ENCODE data around the gene SCMH1.

Gene SCMH1

GRCh38 chr1:41158966-41159365 lies 83.1 kb downstream of the SCMH1 start:
- no peak for DNase-seq
- Histone ChIP-seq H3K4me3 (ENCODE audit: low read depth, low read length) (no peak overlapping the region), H3K27me3 (replicated peaks) (no peaks in the 10 kb centered on the region), H3K27ac (no peak overlapping the region), H3K36me3 (replicated peaks) (no peaks in the 10 kb centered on the region)
- in situ Hi-C loops (cut with HindIII; ENCODE audit: low pct_ligation_motif_present, low sequenced_read_pairs), result no loop called here
- no peak for TF ChIP-seq CTCF (IDR thresholded peaks at IDR 0.05; ENCODE audit: low read depth, low read length, missing control alignments)

GRCh38 chr1:41158147-41158875 lies 83.8 kb downstream of the SCMH1 start:
- no peak for DNase-seq
- TF ChIP-seq CTCF (IDR thresholded peaks at IDR 0.05; ENCODE audit: low read depth, low read length, missing control alignments), result peak; percentile 2
- in situ Hi-C loops (cut with HindIII; ENCODE audit: low pct_ligation_motif_present, low sequenced_read_pairs), result no loop called here
- Histone ChIP-seq H3K27me3 (replicated peaks) (no peaks in the 10 kb centered on the region), H3K4me3 (ENCODE audit: low read depth, low read length) (no peak overlapping the region), H3K27ac (no peak overlapping the region), H3K36me3 (replicated peaks) (no peaks in the 10 kb centered on the region)

GRCh38 chr1:41155105-41155504 lies 87.0 kb downstream of the SCMH1 start:
- TF ChIP-seq CTCF (IDR thresholded peaks at IDR 0.05; ENCODE audit: low read depth, low read length, missing control alignments), result no peak
- in situ Hi-C loops (cut with HindIII; ENCODE audit: low pct_ligation_motif_present, low sequenced_read_pairs), result no loop called here
- Histone ChIP-seq H3K4me3 (ENCODE audit: low read depth, low read length) (no peak overlapping the region), H3K36me3 (replicated peaks) (no peaks in the 10 kb centered on the region), H3K27ac (peak overlapping the region; percentile 59), H3K27me3 (replicated peaks) (no peaks in the 10 kb centered on the region)
- no peak for DNase-seq

GRCh38 chr1:41153750-41154274 lies 88.3 kb downstream of the SCMH1 start:
- H3K27me3 ChIP-seq (replicated peaks), result no peaks in the 10 kb centered on the region
- no peak overlapping the region for H3K4me3 ChIP-seq (ENCODE audit: low read depth, low read length)
- no peaks in the 10 kb centered on the region for H3K36me3 ChIP-seq (replicated peaks)
- no peak for DNase-seq
- in situ Hi-C loops (cut with HindIII; ENCODE audit: low pct_ligation_motif_present, low sequenced_read_pairs), result no loop called here
- TF ChIP-seq CTCF (IDR thresholded peaks at IDR 0.05; ENCODE audit: low read depth, low read length, missing control alignments), result no peak
- peak overlapping the region; percentile 92 for H3K27ac ChIP-seq

- no peak overlapping the region for H3K4me3 ChIP-seq (ENCODE audit: low read depth, low read length)
- no peaks in the 10 kb centered on the region for H3K27me3 ChIP-seq (replicated peaks)
- TF ChIP-seq CTCF (IDR thresholded peaks at IDR 0.05; ENCODE audit: low read depth, low read length, missing control alignments), result no peak
- peak; percentile 72 for DNase-seq
- in situ Hi-C loops (cut with HindIII; ENCODE audit: low pct_ligation_motif_present, low sequenced_read_pairs), result no loop called here
- H3K36me3 ChIP-seq (replicated peaks), result no peaks in the 10 kb centered on the region
- H3K27ac ChIP-seq, result peak overlapping the region; percentile 92
Observed at GRCh38 chr1:41152622-41153044, 89.5 kb downstream of the SCMH1 start.
